Right lobe of liver (tissue), 6 donors: ENCODE measurements around the gene CD177. TPM values are rescaled to one million over a fixed set of nuclear protein-coding genes. Genes with fewer than 3 reads are reported as not detected.
"Not testable (repeated sequence)": the region's sequence is repeated elsewhere in the genome, so short reads cannot be mapped to it uniquely, and the experiment has no call there.

Source experiments
- ATAC-seq, 4 donors: fragments of 200-7000 bp; cut with Tn5 transposase; one replicate each; pipeline ENCODE4 v1.9.1; 2020; ENCODE audit warnings: mild to moderate bottlenecking in 4 of 4, moderate library complexity in 4 of 4
- DNase-seq, 3 donors: peaks; one replicate each; pipeline ENCODE4 v3.0.0-alpha.2; 2020
- H3K27ac ChIP-seq, 3 donors: fragments of 200-600 bp; one replicate each; pipeline ENCODE4 v1.8.0; 2022
- H3K27me3 ChIP-seq, 2 donors: fragments of 200-600 bp; one replicate each; pipeline ENCODE4 v1.8.0; 2022
- H3K36me3 ChIP-seq, 4 donors: fragments of 200-600 bp; sonication (generic) in 1 of 4; one replicate each; pipeline versions ENCODE4 v1.5.1 to v1.8.0; 2017 to 2022; ENCODE audit warnings: control low read depth in 1 of 4
- H3K4me1 ChIP-seq, 4 donors: fragments of 200-600 bp; sonication (generic) in 1 of 4; one replicate each; pipeline versions ENCODE4 v1.5.1 to v1.8.0; 2017 to 2022; ENCODE audit warnings: control low read depth in 1 of 4
- H3K4me3 ChIP-seq, 3 donors: fragments of 200-600 bp; one replicate each; pipeline ENCODE4 v1.8.0; 2022
- H3K9me3 ChIP-seq, 4 donors: fragments of 200-600 bp; sonication (generic) in 1 of 4; one replicate each; pipeline versions ENCODE4 v1.5.1 to v1.8.0; 2017 to 2022; ENCODE audit warnings: control low read depth in 1 of 4
- CTCF ChIP-seq, 4 donors: fragments of 200-600 bp in 3 of 4; fragments of 450-650 bp in 1 of 4; IDR thresholded peaks; one replicate each; pipeline versions ENCODE4 v1.5.1 to v1.8.0; 2016 to 2022; ENCODE audit warnings: antibody characterized with exemption in 4 of 4, mild to moderate bottlenecking in 2 of 4
- POLR2A ChIP-seq: fragments of 450-650 bp; IDR thresholded peaks from one replicate; pipeline ENCODE4 v1.6.1; 2017; ENCODE audit warnings: antibody characterized with exemption, mild to moderate bottlenecking
- WGBS: methylation state at CpG from one replicate; pipeline ENCODE4 v1.1.6; 2018; ENCODE audit warnings: low coverage, low lambda C conversion rate; ENCODE audit not compliant: insufficient coverage; ENCODE audit errors: missing lambda C conversion rate; 5-methylcytosine and 5-hydroxymethylcytosine counted together
- intact Hi-C, 2 donors: fragments of 100-400 bp; cut with DNase I; formaldehyde crosslinking; loops; one replicate each; pipeline versions ENCODE4 v1.11.2 to v1.14.1; 2022
- total RNA-seq, 6 experiments: library from RNA; depleted of rRNA in 2 of 6; stranded (reverse); fragments of >200 nt in 2 of 6; fragmentation: NEBNext Ultra II Directional in 3 of 6; extraction: Animal tissue kit (Norgen Biotek cat#: 25700) in 3 of 6; gene quantifications; one replicate each; pipeline versions ENCODE4 v1.1.0 to v1.2.4, GENCODE V29; 2016 to 2023
- donor health status: DM: no; HTN: yes; CAD: no.
- donor health status: DM: no; HTN: no; CAD: no.
- donor health status: DM: no; HTN: no; CAD: no.
- donor health status: DM: no; HTN: yes; CAD: no.
- donor health status: DM: no; HTN: yes; CAD: no.

CD177 gene
- total RNA-seq, 6 experiments from 2014 or later, result 0.51 to 5.3 (median 1.3) TPM; not detected in 1

GRCh38 chr19:43380771-43381386 lies 27.4 kb downstream of the CD177 start:
- DNase-seq (no peak), ATAC-seq (no peak)
- Histone ChIP-seq H3K27me3 (no peaks in the 10 kb centered on the region), H3K4me1 (no peaks in the 10 kb centered on the region), H3K27ac (no peak overlapping the region), H3K9me3 (no peaks in the 10 kb centered on the region), H3K36me3 (no peaks in the 10 kb centered on the region), H3K4me3 (no peak overlapping the region)
- 35% methylated on average over 4 of the region's 4 CpGs for WGBS
- TF ChIP-seq POLR2A, result no peak
- intact Hi-C loops, result no loop called here

- DNase-seq, H3K27me3 ChIP-seq, ATAC-seq, H3K4me1 ChIP-seq, H3K9me3 ChIP-seq, H3K4me3 ChIP-seq, H3K27ac ChIP-seq, H3K36me3 ChIP-seq, intact Hi-C loops: not testable (repeated sequence)
- WGBS, result 41% methylated on average over 10 of the region's 12 CpGs
Observed at GRCh38 chr19:43382586-43383216, 29.2 kb downstream of the CD177 start.

- H3K36me3 ChIP-seq, H3K27me3 ChIP-seq, H3K4me3 ChIP-seq, DNase-seq, H3K4me1 ChIP-seq, intact Hi-C loops, H3K27ac ChIP-seq, H3K9me3 ChIP-seq, ATAC-seq: not testable (repeated sequence)
- WGBS, result 49% methylated on average over 4 of the region's 7 CpGs
Observed at GRCh38 chr19:43383254-43383653, 29.8 kb downstream of the CD177 start.

- H3K4me3 ChIP-seq, H3K27ac ChIP-seq, H3K9me3 ChIP-seq, DNase-seq, H3K4me1 ChIP-seq, intact Hi-C loops, ATAC-seq, H3K36me3 ChIP-seq, H3K27me3 ChIP-seq: not testable (repeated sequence)
- WGBS, result 30% methylated on average over 3 of the region's 3 CpGs
Observed at GRCh38 chr19:43383759-43384158, 30.3 kb downstream of the CD177 start.

GRCh38 chr19:43390903-43391551 lies 37.5 kb downstream of the CD177 start:
- intact Hi-C loops, H3K27ac ChIP-seq, H3K4me3 ChIP-seq, H3K9me3 ChIP-seq, DNase-seq, H3K36me3 ChIP-seq, H3K4me1 ChIP-seq, ATAC-seq, H3K27me3 ChIP-seq: not testable (repeated sequence)
- 51% methylated on average over 11 of the region's 11 CpGs for WGBS

GRCh38 chr19:43391552-43391935 lies 38.1 kb downstream of the CD177 start:
- H3K4me1 ChIP-seq, DNase-seq, H3K4me3 ChIP-seq, ATAC-seq, H3K27me3 ChIP-seq, H3K9me3 ChIP-seq, H3K36me3 ChIP-seq, H3K27ac ChIP-seq, intact Hi-C loops: not testable (repeated sequence)
- 62% methylated on average over 3 of the region's 6 CpGs for WGBS

- DNase-seq, H3K4me1 ChIP-seq, ATAC-seq, H3K9me3 ChIP-seq, intact Hi-C loops, H3K36me3 ChIP-seq, H3K27me3 ChIP-seq, H3K27ac ChIP-seq, H3K4me3 ChIP-seq: not testable (repeated sequence)
- WGBS, result no CpG with 5 or more reads among the region's 3 CpGs
Observed at GRCh38 chr19:43393501-43393900, 40.0 kb downstream of the CD177 start.

GRCh38 chr19:43395561-43395960 lies 42.1 kb downstream of the CD177 start:
- Histone ChIP-seq H3K9me3 (no peaks in the 10 kb centered on the region), H3K27me3 (no peaks in the 10 kb centered on the region), H3K36me3 (no peaks in the 10 kb centered on the region), H3K4me3 (no peak overlapping the region), H3K4me1 (no peaks in the 10 kb centered on the region), H3K27ac (no peak overlapping the region)
- ATAC-seq, result peak in 1 of 4 donors; percentile 27
- intact Hi-C loops, result no loop called here
- TF ChIP-seq POLR2A (no peak), CTCF (IDR thresholded peaks at IDR 0.05) (no peak)
- no CpG with 5 or more reads among the region's 6 CpGs for WGBS
- DNase-seq, result no peak
